HepG2 (cell line): Measurements from ENCODE around the gene TMEFF1. TPM values are rescaled to one million over a fixed set of nuclear protein-coding genes. Genes with fewer than 3 reads are reported as not detected.

Experiments
- ATAC-seq: fragments of 200-7000 bp; cut with Tn5 transposase; 3 replicates; pipeline ENCODE4 v1.9.1; 2020; ENCODE audit warnings: mild to moderate bottlenecking, moderate library complexity
- BruUV-seq: library from RNA; stranded (reverse); fragments of 400-500 nt; replicated peaks from 2 replicates; lab custom pipeline; 2021; lab: Mats Ljungman, UMichigan
- CTCF ChIA-PET: fragments of 300-600 bp; formaldehyde crosslinking; extraction: SDS; loops from one replicate; lab custom pipeline; 2021; ENCODE audit warnings: low total read pairs, inconsistent platforms, low intra/inter-chr PET ratio; lab: Yijun Ruan, JAX
- POLR2A ChIA-PET: fragments of 350-600 bp; sonication (Branson Sonifier 250); formaldehyde crosslinking; loops from one replicate; lab custom pipeline; 2020; ENCODE audit warnings: antibody characterized with exemption, inconsistent platforms; lab: Yijun Ruan, JAX
- DNase-seq: peaks from one replicate; pipeline ENCODE4 v3.0.0-alpha.2; 2015; ENCODE audit warnings: low spot score
- FAIRE-seq: peaks from 3 replicates; lab custom pipeline; 2011; peaks lifted over from hg19 to GRCh38; lab: Jason Lieb, UNC
- H2AFZ ChIP-seq: one replicate; pipeline ENCODE4 v1.6.1; 2011; ENCODE audit warnings: low read length, inconsistent platforms
- H3K27ac ChIP-seq: fragments of 300-600 bp; 3 replicates; pipeline ENCODE4 v1.8.0; 2011; ENCODE audit warnings: mixed run types, mild to moderate bottlenecking, mixed read lengths, low read length, inconsistent platforms; ENCODE audit not compliant: insufficient read depth; ENCODE audit errors: extremely low read length
- H3K27me3 ChIP-seq, 2 experiments: fragments of 200-600 bp in 1 of 2; 2 replicates in 1 of 2; 3 replicates in 1 of 2; pipeline versions ENCODE4 v1.6.0 to v1.8.0; 2011; ENCODE audit warnings: low read length in 2 of 2, mild to moderate bottlenecking in 2 of 2, moderate library complexity in 2 of 2, inconsistent platforms in 1 of 2; ENCODE audit not compliant: insufficient read depth in 2 of 2, control insufficient read depth in 1 of 2
- H3K36me3 ChIP-seq, 2 experiments: fragments of 200-600 bp in 1 of 2; replicated peaks in 1 of 2; 2 replicates in 1 of 2; 3 replicates in 1 of 2; pipeline versions ENCODE4 v1.5.1 to v1.8.0; 2011; ENCODE audit warnings: low read length in 2 of 2, inconsistent platforms in 1 of 2; ENCODE audit not compliant: insufficient read depth in 2 of 2, control insufficient read depth in 1 of 2
- H3K4me1 ChIP-seq: 2 replicates; pipeline ENCODE4 v1.5.1; 2012; ENCODE audit warnings: low read length, inconsistent platforms; ENCODE audit not compliant: insufficient read depth
- H3K4me2 ChIP-seq: 2 replicates; pipeline ENCODE4 v1.6.0; 2011; ENCODE audit warnings: low read depth, low read length, inconsistent platforms
- H3K4me3 ChIP-seq, 3 experiments: fragments of 200-600 bp in 1 of 3; sonication (generic), shearing (Covaris generic) in 1 of 3; replicated peaks in 1 of 3; 2 replicates each; pipeline ENCODE4 v1.5.1; 2011 to 2016; ENCODE audit warnings: low read length in 3 of 3, inconsistent platforms in 2 of 3, low read depth in 2 of 3, mild to moderate bottlenecking in 2 of 3, control low read depth in 1 of 3, mixed read lengths in 1 of 3; ENCODE audit not compliant: insufficient read depth in 1 of 3
- H3K79me2 ChIP-seq: one replicate; pipeline ENCODE4 v1.6.1; 2011; ENCODE audit warnings: low read length, inconsistent platforms; ENCODE audit not compliant: insufficient read depth
- H3K9ac ChIP-seq: 2 replicates; pipeline ENCODE4 v1.6.0; 2011; ENCODE audit warnings: mild to moderate bottlenecking, low read depth, low read length, inconsistent platforms; ENCODE audit not compliant: insufficient read depth
- H3K9me3 ChIP-seq: 2 replicates; pipeline ENCODE4 v1.5.1; 2012; ENCODE audit warnings: mild to moderate bottlenecking, low read length
- H4K20me1 ChIP-seq: 2 replicates; pipeline ENCODE4 v1.6.0; 2011; ENCODE audit warnings: inconsistent platforms, mild to moderate bottlenecking, low read length, moderate library complexity; ENCODE audit not compliant: insufficient read depth
- BHLHE40 ChIP-seq: IDR thresholded peaks from 2 replicates; pipeline ENCODE4 v1.6.1; 2011; ENCODE audit warnings: low read length, improper control_type of control experiment
- CBX1 ChIP-seq: IDR thresholded peaks from one replicate; pipeline ENCODE4 v1.6.1; 2016; ENCODE audit warnings: antibody characterized with exemption, low read depth
- FOXM1 ChIP-seq: sonication (generic); formaldehyde crosslinking; IDR thresholded peaks from 2 replicates; pipeline ENCODE4 v1.5.0; 2020; ENCODE audit warnings: missing genetic modification reagents
- JDP2 ChIP-seq: sonication (generic); formaldehyde crosslinking; IDR thresholded peaks from 2 replicates; pipeline ENCODE4 v1.8.1; 2022; ENCODE audit warnings: missing genetic modification reagents, borderline replicate concordance
- MEIS1 ChIP-seq: sonication (generic); formaldehyde crosslinking; IDR thresholded peaks from 2 replicates; pipeline ENCODE4 v1.9.0; 2021; ENCODE audit warnings: mild to moderate bottlenecking, missing genetic modification reagents, moderate library complexity, borderline replicate concordance
- PRMT3 ChIP-seq: sonication (generic); formaldehyde crosslinking; IDR thresholded peaks from 2 replicates; pipeline ENCODE4 v1.8.1; 2022; ENCODE audit warnings: low read depth, mild to moderate bottlenecking, moderate library complexity, missing genetic modification reagents, borderline replicate concordance
- RFX3 ChIP-seq: IDR thresholded peaks from 2 replicates; pipeline ENCODE4 v1.6.1; 2016; ENCODE audit warnings: missing biosample characterization, missing genetic modification reagents
- TARDBP ChIP-seq: sonication (generic); formaldehyde crosslinking; IDR thresholded peaks from 2 replicates; pipeline ENCODE4 v1.8.0; 2022; ENCODE audit warnings: mild to moderate bottlenecking, missing genetic modification reagents
- ZBTB25 ChIP-seq: IDR thresholded peaks from 2 replicates; pipeline ENCODE4 v1.6.1; 2018; ENCODE audit warnings: missing genetic modification reagents
- ZNF335 ChIP-seq: sonication (generic); formaldehyde crosslinking; IDR thresholded peaks from 2 replicates; pipeline ENCODE4 v1.4.0; 2020; ENCODE audit warnings: missing genetic modification reagents
- ZNF451 ChIP-seq: sonication (generic); formaldehyde crosslinking; IDR thresholded peaks from 2 replicates; pipeline ENCODE4 v1.5.0; 2020; ENCODE audit warnings: mild to moderate bottlenecking, missing genetic modification reagents
- ZNF484 ChIP-seq: sonication (generic); formaldehyde crosslinking; IDR thresholded peaks from 2 replicates; pipeline ENCODE4 v1.5.1; 2020; ENCODE audit warnings: mild to moderate bottlenecking, low read depth, missing genetic modification reagents, borderline replicate concordance
- ZNF639 ChIP-seq: conservative IDR thresholded peaks from 2 replicates; pipeline ENCODE4 v1.6.1; 2018; ENCODE audit warnings: missing genetic modification reagents
- ZNF749 ChIP-seq: sonication (generic); formaldehyde crosslinking; IDR thresholded peaks from 2 replicates; pipeline ENCODE4 v1.8.0; 2022; ENCODE audit warnings: mild to moderate bottlenecking, missing genetic modification reagents, moderate library complexity, borderline replicate concordance
- WGBS: methylation state at CpG from one replicate; pipeline ENCODE4 v1.1.6; 2017; ENCODE audit warnings: low lambda C conversion rate; 5-methylcytosine and 5-hydroxymethylcytosine counted together
- in situ Hi-C: cut with HindIII; loops from 2 replicates; pipeline ENCODE4 v1.10.0; 2017; ENCODE audit warnings: low pct_unique_long_range_greater_than_20kb; ENCODE audit not compliant: extremely low pct_ligation_motif_present
- intact Hi-C: fragments of 100-400 bp; cut with micrococcal nuclease; formaldehyde crosslinking; loops from one replicate; pipeline ENCODE4 v1.10.0; 2022; ENCODE audit not compliant: unreplicated experiment
- polyA plus RNA-seq, 8 experiments: library from polyadenylated mRNA; depleted of rRNA in 3 of 8; stranded (reverse) in 7 of 8; unstranded in 1 of 8; fragments of >200 nt; fragmentation: Illumina TruSeq in 4 of 8; extraction: Trizol in 4 of 8; gene quantifications; 2 replicates each; pipeline versions ENCODE4 v1.2.1 to v1.2.3, GENCODE V29; 2011 to 2016; ENCODE audit warnings: low read depth in 4 of 8, missing spikeins in 1 of 8, mixed read lengths in 1 of 8; ENCODE audit not compliant: insufficient read depth in 1 of 8
- total RNA-seq, 5 experiments: library from RNA; depleted of rRNA; stranded (reverse); fragments of >200 nt; fragmentation: Illumina TruSeq; extraction: Trizol; gene quantifications; 2 replicates each; pipeline ENCODE4 v1.2.3, GENCODE V29; 2016; ENCODE audit warnings: low read depth in 1 of 5
- TF ChIP-seq, protein P1 (sequence below): sonication (generic); formaldehyde crosslinking; IDR thresholded peaks from 2 replicates; pipeline ENCODE4 v1.5.0; 2020; ENCODE audit warnings: mild to moderate bottlenecking, missing genetic modification reagents, borderline replicate concordance

The TMEFF1 gene
- total and polyA plus RNA-seq, 2 of the 13 experiments (the other 11 are each of a cell fraction or from before 2014, with no cell fraction given) = 0.87 to 1.9 TPM

DNA sequence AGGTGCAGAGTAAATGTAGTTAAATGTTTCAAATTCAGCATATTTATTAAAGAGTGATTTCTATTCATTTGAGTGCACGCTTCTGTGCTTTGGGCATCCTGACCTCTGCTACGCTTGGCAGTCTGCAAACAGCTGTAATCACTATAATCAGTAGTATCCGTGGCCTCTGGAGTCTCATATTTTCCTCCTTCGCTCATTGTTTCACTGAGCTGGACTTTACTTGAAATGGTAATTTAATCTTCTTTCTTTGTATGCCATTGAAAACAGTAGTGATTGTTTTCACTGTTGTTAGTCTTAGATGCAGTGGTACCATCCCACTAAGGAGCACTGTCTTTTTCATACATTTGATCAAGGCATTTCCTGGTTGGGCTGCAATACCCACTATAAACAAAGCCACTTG, 61.5 kb downstream of the TMEFF1 start (continued):
- TF ChIP-seq ZNF451 (CRISPR knock-in tag) = no peak
- TF ChIP-seq FOXM1 (CRISPR knock-in tag) = no peak
- TF ChIP-seq PRMT3 (CRISPR knock-in tag) = no peak
- no peak for TF ChIP-seq CBX1
- TF ChIP-seq ZNF484 = no peak
- no peak for TF ChIP-seq ZNF749 (CRISPR knock-in tag)
- no peak for TF ChIP-seq ZBTB25 (CRISPR knock-in tag)

DNA sequence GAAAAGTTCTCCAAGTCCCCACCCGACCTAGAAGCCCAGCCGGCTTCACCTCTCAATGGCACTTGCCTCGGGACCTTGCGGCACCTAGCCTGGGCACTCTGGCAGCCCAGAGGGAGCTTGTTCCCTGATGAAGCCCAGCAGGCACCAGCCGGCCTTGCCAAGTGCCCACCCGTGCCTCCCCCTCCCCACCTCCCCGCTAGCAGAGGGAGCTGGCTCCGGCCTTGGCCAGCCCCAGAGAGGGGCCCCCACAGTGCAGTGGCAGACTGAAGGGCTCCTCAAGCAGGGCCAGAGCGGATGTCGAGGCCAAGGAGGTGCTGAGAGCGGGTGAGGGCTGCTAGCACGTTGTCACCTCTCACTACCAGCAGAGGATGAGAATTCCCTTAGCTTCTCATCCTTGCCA, 67.4 kb downstream of the TMEFF1 start:
- POLR2A ChIA-PET = no interaction called here
- TF ChIP-seq JDP2 (CRISPR knock-in tag) = no peak
- no peak for TF ChIP-seq ZNF639 (CRISPR knock-in tag)
- TF ChIP-seq MEIS1 (CRISPR knock-in tag) = no peak
- TF ChIP-seq TARDBP = no peak
- no peak for TF ChIP-seq BHLHE40
- TF ChIP-seq, protein P1, sequence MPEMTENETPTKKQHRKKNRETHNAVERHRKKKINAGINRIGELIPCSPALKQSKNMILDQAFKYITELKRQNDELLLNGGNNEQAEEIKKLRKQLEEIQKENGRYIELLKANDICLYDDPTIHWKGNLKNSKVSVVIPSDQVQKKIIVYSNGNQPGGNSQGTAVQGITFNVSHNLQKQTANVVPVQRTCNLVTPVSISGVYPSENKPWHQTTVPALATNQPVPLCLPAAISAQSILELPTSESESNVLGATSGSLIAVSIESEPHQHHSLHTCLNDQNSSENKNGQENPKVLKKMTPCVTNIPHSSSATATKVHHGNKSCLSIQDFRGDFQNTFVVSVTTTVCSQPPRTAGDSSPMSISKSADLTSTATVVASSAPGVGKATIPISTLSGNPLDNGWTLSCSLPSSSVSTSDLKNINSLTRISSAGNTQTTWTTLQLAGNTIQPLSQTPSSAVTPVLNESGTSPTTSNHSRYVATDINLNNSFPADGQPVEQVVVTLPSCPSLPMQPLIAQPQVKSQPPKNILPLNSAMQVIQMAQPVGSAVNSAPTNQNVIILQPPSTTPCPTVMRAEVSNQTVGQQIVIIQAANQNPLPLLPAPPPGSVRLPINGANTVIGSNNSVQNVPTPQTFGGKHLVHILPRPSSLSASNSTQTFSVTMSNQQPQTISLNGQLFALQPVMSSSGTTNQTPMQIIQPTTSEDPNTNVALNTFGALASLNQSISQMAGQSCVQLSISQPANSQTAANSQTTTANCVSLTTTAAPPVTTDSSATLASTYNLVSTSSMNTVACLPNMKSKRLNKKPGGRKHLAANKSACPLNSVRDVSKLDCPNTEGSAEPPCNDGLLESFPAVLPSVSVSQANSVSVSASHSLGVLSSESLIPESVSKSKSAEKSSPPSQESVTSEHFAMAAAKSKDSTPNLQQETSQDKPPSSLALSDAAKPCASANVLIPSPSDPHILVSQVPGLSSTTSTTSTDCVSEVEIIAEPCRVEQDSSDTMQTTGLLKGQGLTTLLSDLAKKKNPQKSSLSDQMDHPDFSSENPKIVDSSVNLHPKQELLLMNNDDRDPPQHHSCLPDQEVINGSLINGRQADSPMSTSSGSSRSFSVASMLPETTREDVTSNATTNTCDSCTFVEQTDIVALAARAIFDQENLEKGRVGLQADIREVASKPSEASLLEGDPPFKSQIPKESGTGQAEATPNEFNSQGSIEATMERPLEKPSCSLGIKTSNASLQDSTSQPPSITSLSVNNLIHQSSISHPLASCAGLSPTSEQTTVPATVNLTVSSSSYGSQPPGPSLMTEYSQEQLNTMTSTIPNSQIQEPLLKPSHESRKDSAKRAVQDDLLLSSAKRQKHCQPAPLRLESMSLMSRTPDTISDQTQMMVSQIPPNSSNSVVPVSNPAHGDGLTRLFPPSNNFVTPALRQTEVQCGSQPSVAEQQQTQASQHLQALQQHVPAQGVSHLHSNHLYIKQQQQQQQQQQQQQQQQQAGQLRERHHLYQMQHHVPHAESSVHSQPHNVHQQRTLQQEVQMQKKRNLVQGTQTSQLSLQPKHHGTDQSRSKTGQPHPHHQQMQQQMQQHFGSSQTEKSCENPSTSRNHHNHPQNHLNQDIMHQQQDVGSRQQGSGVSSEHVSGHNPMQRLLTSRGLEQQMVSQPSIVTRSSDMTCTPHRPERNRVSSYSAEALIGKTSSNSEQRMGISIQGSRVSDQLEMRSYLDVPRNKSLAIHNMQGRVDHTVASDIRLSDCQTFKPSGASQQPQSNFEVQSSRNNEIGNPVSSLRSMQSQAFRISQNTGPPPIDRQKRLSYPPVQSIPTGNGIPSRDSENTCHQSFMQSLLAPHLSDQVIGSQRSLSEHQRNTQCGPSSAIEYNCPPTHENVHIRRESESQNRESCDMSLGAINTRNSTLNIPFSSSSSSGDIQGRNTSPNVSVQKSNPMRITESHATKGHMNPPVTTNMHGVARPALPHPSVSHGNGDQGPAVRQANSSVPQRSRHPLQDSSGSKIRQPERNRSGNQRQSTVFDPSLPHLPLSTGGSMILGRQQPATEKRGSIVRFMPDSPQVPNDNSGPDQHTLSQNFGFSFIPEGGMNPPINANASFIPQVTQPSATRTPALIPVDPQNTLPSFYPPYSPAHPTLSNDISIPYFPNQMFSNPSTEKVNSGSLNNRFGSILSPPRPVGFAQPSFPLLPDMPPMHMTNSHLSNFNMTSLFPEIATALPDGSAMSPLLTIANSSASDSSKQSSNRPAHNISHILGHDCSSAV (CRISPR knock-in tag) = no peak
- no peak for TF ChIP-seq RFX3 (CRISPR knock-in tag)
- no peak for TF ChIP-seq ZNF335 (CRISPR knock-in tag)

More for the DNA sequence above, 67.4 kb downstream of the TMEFF1 start:
- H3K36me3 ChIP-seq = no peaks in the 10 kb centered on the region
- no peak overlapping the region for H3K4me3 ChIP-seq
- H3K27me3 ChIP-seq = no peaks in the 10 kb centered on the region
- CTCF ChIA-PET = no interaction called here
- FAIRE-seq (no peak), ATAC-seq (no peak), DNase-seq (no peak)
- H4K20me1 ChIP-seq = no peaks in the 10 kb centered on the region
- intact Hi-C loops = no loop called here
- H3K27ac ChIP-seq = no peak overlapping the region
- WGBS = 61% methylated on average over 5 of the region's 12 CpGs
- BruUV-seq = no TSS peak
- no peak overlapping the region for H2AFZ ChIP-seq
- peaks cover 15% of the 10 kb centered on the region for H3K4me1 ChIP-seq
- H3K9me3 ChIP-seq = peaks cover 10% of the 10 kb centered on the region; the same call in 1 of the 2 replicates
- no peak overlapping the region for H3K4me2 ChIP-seq
- in situ Hi-C loops = no loop called here
- no peaks in the 10 kb centered on the region for H3K79me2 ChIP-seq
- H3K9ac ChIP-seq = no peak overlapping the region
